ENCODE data around the gene LMO2.
A peak's percentile ranks its signal among the peaks of the same experiment; 100 is the strongest.

The LMO2 gene

DNA sequence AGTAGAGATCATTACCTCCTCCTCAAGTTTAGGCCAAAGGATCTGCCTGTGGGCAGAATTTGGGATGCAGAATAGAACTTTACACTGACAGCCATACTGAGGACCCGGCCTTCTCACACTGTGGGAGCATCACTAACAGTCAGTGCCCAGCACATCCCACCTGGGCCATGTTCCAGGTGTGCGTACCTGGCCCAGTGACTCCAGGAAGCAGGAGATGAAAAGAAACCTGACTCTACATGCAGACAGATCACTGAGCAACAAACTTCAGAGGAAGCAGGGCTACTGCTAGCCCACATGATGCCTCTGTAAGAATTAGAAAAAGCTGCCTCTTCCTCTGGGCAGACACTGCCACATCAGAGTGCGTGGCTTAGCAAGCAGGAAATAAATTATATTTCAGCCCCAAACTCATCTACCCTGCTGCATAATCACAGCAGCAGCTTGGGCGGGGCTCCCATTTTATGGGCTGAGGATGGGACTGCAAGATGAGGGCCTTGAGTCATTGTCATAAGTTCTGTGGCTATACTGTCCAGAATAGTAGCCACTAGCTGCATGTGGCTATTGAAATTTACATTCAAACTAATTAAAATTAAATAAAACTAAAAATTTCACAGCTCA, 6.0 kb upstream of the LMO2 start:
- H3K27me3 ChIP-seq (replicated peaks; ENCODE audit: control insufficient read depth, insufficient read depth, low read length) = no peaks in the 10 kb centered on the region
- no peak for TF ChIP-seq CTCF (IDR thresholded peaks at IDR 0.05; ENCODE audit: insufficient read depth, low read length, poor library complexity, severe bottlenecking)
- DNase-seq (ENCODE audit: extremely low read depth, insufficient read length) = no peak
- H3K36me3 ChIP-seq (ENCODE audit: control insufficient read depth, insufficient read depth, low read length) = no peaks in the 10 kb centered on the region
- no peak overlapping the region for H3K4me3 ChIP-seq (replicated peaks; ENCODE audit: low read depth, low read length)

DNA sequence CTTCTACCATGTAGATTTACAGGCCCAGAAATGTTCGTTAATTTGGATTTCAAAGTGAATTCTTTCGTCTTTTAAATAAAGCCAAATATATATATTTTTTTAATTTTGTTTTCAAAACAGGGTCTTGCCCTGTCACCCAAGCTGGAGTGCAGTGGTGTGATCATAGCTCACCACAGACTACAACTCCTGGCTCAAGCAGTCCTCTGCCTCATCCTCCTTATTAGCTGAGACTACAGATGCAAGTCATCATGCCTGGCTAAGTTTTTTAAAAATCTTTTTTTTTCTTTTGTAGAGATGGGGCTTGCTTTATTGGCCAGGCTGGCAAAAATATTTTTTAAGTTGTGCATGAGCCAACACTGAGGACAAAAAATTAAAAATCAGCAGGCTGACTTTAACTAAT, 5.0 kb upstream of the LMO2 start:
- H3K27me3 ChIP-seq (replicated peaks; ENCODE audit: control insufficient read depth, insufficient read depth, low read length) = no peaks in the 10 kb centered on the region
- DNase-seq (ENCODE audit: extremely low read depth, insufficient read length) = no peak
- no peak for TF ChIP-seq CTCF (IDR thresholded peaks at IDR 0.05; ENCODE audit: insufficient read depth, low read length, poor library complexity, severe bottlenecking)
- no peak overlapping the region for H3K4me3 ChIP-seq (replicated peaks; ENCODE audit: low read depth, low read length)
- H3K36me3 ChIP-seq (ENCODE audit: control insufficient read depth, insufficient read depth, low read length) = no peaks in the 10 kb centered on the region

- TF ChIP-seq CTCF (IDR thresholded peaks at IDR 0.05; ENCODE audit: insufficient read depth, low read length, poor library complexity, severe bottlenecking) = no peak
- Histone ChIP-seq H3K4me3 (replicated peaks; ENCODE audit: low read depth, low read length) (no peak overlapping the region), H3K36me3 (ENCODE audit: control insufficient read depth, insufficient read depth, low read length) (no peaks in the 10 kb centered on the region), H3K27me3 (replicated peaks; ENCODE audit: control insufficient read depth, insufficient read depth, low read length) (no peaks in the 10 kb centered on the region)
- DNase-seq (ENCODE audit: extremely low read depth, insufficient read length) = no peak
Measured at GRCh38 chr11:33895752-33896137, 3.9 kb upstream of the LMO2 start.

- Histone ChIP-seq H3K36me3 (ENCODE audit: control insufficient read depth, insufficient read depth, low read length) (no peaks in the 10 kb centered on the region), H3K4me3 (replicated peaks; ENCODE audit: low read depth, low read length) (peak overlapping the region; percentile 64), H3K27me3 (replicated peaks; ENCODE audit: control insufficient read depth, insufficient read depth, low read length) (no peaks in the 10 kb centered on the region)
- no peak for TF ChIP-seq CTCF (IDR thresholded peaks at IDR 0.05; ENCODE audit: insufficient read depth, low read length, poor library complexity, severe bottlenecking)
- no peak for DNase-seq (ENCODE audit: extremely low read depth, insufficient read length)
Measured at GRCh38 chr11:33894398-33894746, 2.5 kb upstream of the LMO2 start.

- DNase-seq (ENCODE audit: extremely low read depth, insufficient read length) = peak; percentile 83
- Histone ChIP-seq H3K4me3 (replicated peaks; ENCODE audit: low read depth, low read length) (peak overlapping the region; percentile 64), H3K27me3 (replicated peaks; ENCODE audit: control insufficient read depth, insufficient read depth, low read length) (no peaks in the 10 kb centered on the region), H3K36me3 (ENCODE audit: control insufficient read depth, insufficient read depth, low read length) (no peaks in the 10 kb centered on the region)
- TF ChIP-seq CTCF (IDR thresholded peaks at IDR 0.05; ENCODE audit: insufficient read depth, low read length, poor library complexity, severe bottlenecking) = no peak
Measured at GRCh38 chr11:33893711-33894397, 2.0 kb upstream of the LMO2 start.

Data from GM06990 (cell line).